NCI-H146 treated with DMSO at 0.1 percent for 48 hours (cell line): ENCODE measurements around the gene ECEL1.
"Not testable (repeated sequence)": the region's sequence is repeated elsewhere in the genome, so short reads cannot be mapped to it uniquely, and the experiment has no call there.

Experiments
- DNase-seq: peaks from one replicate; lab custom pipeline; 2025; ENCODE audit not compliant: unreplicated experiment; lab: John Stamatoyannopoulos, UW

The ECEL1 gene

GRCh38 chr2:232443669-232444408 is 43.8 kb downstream of the ECEL1 start:
- not testable (repeated sequence) for DNase-seq

GRCh38 chr2:232443047-232443446 is 44.6 kb downstream of the ECEL1 start:
- DNase-seq: not testable (repeated sequence)

GRCh38 chr2:232442431-232442830 is 45.2 kb downstream of the ECEL1 start:
- DNase-seq: not testable (repeated sequence)

DNA sequence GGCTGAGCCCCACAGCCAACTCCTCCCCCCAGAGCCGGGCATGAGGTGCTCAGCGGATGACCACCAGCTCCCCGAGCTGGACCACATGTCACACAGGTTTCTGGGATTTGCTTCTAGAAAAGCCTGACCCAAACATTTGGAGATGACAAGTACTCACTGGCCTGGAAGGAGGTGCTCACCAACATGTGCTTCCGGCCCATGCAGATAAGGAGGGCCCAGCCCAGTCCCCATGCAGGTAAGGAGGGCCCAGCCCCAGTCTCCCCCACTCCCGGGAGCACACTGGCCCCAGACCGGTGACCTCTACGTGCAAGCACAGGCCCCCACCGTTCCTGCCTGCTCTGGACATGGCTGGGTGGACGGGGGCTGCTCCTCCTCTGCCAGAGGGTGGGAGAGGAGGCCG is 45.7 kb downstream of the ECEL1 start:
- not testable (repeated sequence) for DNase-seq

DNA sequence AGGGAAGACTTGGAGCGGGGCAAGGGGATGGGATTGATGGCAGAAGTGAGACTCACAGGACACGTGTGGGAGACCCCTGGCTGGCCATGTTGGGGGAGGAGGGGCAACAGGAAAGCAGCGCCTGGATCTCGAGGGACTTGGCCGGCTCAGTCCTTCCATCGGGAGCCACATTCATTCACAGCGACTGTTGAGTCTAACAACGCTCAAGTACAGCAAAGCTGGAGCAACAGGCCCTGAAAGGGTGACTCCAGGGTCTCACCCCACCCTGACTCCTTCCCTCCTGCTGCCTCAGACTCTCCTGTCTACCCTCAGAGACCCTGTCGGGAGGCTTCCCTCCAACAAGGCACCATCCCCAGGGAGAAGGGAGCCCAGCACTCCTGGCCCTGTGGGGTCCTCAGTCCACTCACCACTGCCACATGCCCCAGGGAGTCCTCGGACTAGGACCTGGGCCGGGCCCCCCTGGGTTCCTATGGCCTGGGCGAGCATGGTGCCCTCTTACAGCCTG is 46.4 kb downstream of the ECEL1 start:
- DNase-seq: no peak

GRCh38 chr2:232440220-232441018 is 47.2 kb downstream of the ECEL1 start:
- DNase-seq: peak; percentile 17

DNA sequence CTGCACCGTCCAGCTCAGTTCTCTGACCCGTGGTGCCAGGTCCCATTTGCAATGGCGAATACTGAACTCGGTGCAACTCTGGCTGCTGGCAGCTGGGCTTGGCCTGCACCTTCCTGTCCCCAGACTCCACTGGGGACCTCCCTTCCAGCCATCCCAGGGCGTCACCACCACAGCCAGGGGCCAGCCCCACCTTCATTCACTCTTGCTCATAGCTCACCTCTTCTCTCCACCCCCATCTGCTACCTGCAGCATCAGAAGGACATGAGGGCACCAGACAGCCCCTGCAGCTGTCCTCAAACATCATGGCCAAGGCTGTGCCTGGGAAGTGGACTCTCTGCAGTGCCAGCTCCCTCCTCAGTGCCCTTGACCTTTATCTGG is 47.9 kb downstream of the ECEL1 start:
- DNase-seq: no peak

- DNase-seq: no peak
Measured at GRCh38 chr2:232438951-232439757, 48.5 kb downstream of the ECEL1 start.

DNA sequence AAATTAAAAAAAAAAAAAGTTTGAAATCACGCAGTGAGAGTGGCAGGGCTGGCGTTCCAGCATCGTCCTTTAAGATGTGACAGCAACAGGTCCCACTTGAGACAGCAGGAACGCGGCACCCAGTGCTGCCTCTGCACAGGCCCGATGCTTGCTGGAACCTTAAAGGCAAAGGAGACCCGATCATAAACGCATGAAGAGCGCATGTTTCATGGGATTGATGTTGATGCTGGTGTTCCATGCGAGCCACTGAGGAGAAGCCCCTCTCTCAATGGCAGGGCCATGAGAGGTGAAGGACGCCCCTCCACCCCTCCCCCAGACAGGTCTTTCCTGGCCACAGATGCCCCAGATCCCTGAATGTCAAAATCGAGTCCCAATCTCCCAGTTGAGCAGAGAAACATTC is 49.5 kb downstream of the ECEL1 start:
- DNase-seq: no peak

DNA sequence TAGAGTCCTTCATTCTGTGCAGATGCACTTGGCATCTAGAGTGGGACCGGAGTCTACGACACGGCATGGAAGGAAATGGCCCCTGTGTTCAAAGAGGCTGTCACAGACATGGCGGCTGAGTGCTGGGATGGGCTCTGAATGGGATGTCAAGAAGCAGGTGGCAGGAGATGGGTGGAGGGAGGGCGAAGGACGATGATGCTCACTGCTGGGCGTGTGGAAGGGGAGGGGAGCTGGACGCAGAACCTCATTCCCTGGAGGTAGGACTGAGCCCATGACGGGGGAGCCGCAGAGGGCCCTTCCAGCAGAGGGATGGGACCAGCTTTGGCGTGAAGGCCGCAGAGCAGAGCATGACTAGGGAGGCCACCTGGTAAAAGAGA is 50.5 kb downstream of the ECEL1 start:
- DNase-seq: no peak

DNA sequence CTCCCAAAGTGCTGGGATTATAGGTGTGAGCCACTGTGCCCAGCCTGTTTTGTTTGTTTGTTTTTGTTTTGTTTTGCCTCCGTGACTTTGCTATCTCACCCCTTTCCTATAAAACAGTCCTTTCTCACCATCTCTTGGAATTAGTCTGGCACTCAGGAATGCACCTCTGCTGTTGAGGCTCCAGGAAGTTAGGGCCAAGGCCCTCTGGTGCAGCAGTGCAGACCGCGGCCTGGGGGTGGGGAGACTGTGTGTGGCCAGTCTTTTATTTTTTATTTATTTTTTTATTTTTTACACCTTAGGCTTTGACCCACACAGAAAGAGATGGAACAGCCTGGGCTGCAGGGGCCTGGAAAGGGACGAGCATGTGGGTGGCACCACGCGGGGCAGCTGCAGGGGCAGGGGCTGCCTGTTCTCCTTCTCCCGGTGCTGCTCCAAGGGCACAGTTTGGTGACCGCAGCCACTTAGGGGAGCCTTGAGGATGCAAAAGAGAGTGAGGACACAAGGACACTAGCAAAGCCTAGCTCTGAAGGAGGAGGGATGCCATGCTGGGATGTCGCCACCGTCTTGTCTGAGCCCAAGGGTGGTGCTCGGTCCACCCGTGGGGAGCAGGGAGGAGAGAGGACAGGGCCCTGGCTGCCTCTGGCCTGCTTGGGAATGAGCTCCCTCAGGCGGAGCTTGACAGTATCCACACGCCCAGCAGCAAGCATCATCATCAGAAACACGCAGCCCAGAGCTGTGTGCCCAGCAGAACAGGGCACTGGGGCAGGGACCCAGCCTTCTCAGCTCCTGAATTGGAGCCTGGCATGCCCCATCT is 51.0 kb downstream of the ECEL1 start:
- DNase-seq: no peak

GRCh38 chr2:232435805-232436204 is 51.8 kb downstream of the ECEL1 start:
- DNase-seq: no peak

- no peak for DNase-seq
Measured at GRCh38 chr2:232435375-232435648, 52.3 kb downstream of the ECEL1 start.

- DNase-seq: no peak
Measured at GRCh38 chr2:232434563-232435374, 52.9 kb downstream of the ECEL1 start.

- no peak for DNase-seq
Measured at GRCh38 chr2:232434091-232434490, 53.5 kb downstream of the ECEL1 start.

- not testable (repeated sequence) for DNase-seq
Measured at GRCh38 chr2:232433622-232434021, 54.0 kb downstream of the ECEL1 start.

GRCh38 chr2:232432598-232433184 is 54.9 kb downstream of the ECEL1 start:
- no peak for DNase-seq

DNA sequence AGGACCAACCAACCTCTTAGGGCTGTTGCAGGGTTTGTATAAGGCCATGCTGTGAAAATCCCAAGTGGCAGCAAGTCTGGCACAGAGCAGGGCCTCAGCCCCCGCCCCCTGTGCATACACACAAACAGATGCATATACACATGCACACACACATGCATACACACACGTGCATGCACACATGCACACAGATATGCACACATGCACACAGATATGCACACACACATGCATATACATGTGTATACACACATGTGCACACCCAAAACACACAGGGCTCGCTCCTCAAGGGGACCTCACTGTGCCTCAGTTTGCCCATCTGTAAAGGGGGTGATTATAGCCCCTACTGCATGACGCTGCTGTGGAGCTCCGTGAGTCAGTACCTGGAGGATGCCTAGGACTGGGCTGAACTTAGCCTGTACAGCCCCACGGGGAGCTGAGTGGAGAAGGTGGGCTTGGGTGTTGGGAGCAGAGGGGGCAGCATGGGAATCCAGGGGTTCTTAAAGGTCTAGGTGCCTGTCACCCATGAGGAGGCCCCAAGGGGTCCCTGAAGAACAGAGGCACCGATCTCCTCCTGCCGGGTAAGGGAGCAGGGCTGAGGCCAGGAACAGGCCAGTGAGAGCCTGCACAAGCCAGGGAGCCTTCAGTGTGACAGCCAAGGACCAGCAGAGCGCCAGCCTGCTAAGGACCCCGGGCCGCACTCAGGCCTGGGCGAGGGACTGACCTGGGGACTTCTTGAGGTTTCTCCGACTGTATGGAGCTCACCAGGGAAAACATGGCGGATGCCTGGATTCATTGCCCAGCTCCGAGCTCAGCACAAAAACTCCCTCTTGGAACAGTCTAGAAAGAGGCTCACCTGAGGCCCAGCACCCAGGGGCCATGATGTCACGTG is 55.7 kb downstream of the ECEL1 start:
- no peak for DNase-seq
